ENCODE results near the gene KLHDC8A.

GRCh38 chr1:205379056-205379455 lies 22.3 kb upstream of the KLHDC8A start:
- no peak for TF ChIP-seq CTCF (IDR thresholded peaks at IDR 0.05)
- TF ChIP-seq POLR2A (IDR thresholded peaks at IDR 0.05) = no peak
